ENCODE results near the gene PLG. TPM values are rescaled to one million over a fixed set of nuclear protein-coding genes. Genes with fewer than 3 reads are reported as not detected.
"Not testable (repeated sequence)": the region's sequence is repeated elsewhere in the genome, so short reads cannot be mapped to it uniquely, and the experiment has no call there.

PLG gene
- total and polyA plus RNA-seq, 2 donors (not counting 1 experiment from before 2014, with no cell fraction given), result not detected

DNA sequence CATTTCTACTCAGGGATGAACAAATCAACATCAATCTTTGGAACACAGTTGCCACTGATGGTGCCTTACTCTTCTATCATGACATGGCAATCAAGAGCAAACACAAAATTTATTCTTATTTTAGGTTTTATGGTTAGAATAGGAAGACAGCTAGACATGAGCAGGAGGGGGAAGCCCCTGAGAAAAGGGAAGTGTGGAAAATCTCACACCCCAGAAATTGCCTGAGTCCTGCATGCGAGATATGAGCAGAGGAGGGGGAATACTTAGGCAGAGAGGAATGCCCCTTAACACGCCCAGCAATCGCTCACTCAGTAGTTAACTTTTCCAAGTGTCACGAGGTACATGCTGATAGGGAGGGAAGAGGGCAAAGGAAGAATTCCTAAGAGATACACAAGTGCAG, 79.3 kb downstream of the PLG start:
- Histone ChIP-seq H3K9me3 (ENCODE audit: control insufficient read depth, insufficient read depth, low read depth, low read length) (no peaks in the 10 kb centered on the region), H4K20me1 (ENCODE audit: control insufficient read depth, extremely low read depth, insufficient read depth, low read length) (no peaks in the 10 kb centered on the region), H3K27ac (ENCODE audit: insufficient read depth, low read length) (no peak overlapping the region), H3K4me2 (ENCODE audit: extremely low read depth, insufficient read depth, low read length) (no peak overlapping the region), H3K36me3 (ENCODE audit: control insufficient read depth, insufficient read depth, low read length) (no peaks in the 10 kb centered on the region), H3K4me1 (ENCODE audit: control insufficient read depth, extremely low read depth, insufficient read depth, low read length) (no peaks in the 10 kb centered on the region), H3K9ac (ENCODE audit: insufficient read depth, low read length) (no peak overlapping the region), H2AFZ (ENCODE audit: low read length) (no peak overlapping the region), H3K27me3 (ENCODE audit: control insufficient read depth, insufficient read depth, low read length) (no peaks in the 10 kb centered on the region), H3K4me3 (replicated peaks in 1 of 4; ENCODE audit: control extremely low read depth in 1 of 4, insufficient read depth in 1 of 4, low read depth in 3 of 4, low read length in 4 of 4) (no peak overlapping the region), H3K79me2 (ENCODE audit: control insufficient read depth, insufficient read depth, low read length) (no peaks in the 10 kb centered on the region)
- no peak for DNase-seq (ENCODE audit: low read depth in 2 of 2)
- no peak for TF ChIP-seq EZH2 (IDR thresholded peaks at IDR 0.05; ENCODE audit: low read length, missing control alignments)
- TF ChIP-seq, protein P1, sequence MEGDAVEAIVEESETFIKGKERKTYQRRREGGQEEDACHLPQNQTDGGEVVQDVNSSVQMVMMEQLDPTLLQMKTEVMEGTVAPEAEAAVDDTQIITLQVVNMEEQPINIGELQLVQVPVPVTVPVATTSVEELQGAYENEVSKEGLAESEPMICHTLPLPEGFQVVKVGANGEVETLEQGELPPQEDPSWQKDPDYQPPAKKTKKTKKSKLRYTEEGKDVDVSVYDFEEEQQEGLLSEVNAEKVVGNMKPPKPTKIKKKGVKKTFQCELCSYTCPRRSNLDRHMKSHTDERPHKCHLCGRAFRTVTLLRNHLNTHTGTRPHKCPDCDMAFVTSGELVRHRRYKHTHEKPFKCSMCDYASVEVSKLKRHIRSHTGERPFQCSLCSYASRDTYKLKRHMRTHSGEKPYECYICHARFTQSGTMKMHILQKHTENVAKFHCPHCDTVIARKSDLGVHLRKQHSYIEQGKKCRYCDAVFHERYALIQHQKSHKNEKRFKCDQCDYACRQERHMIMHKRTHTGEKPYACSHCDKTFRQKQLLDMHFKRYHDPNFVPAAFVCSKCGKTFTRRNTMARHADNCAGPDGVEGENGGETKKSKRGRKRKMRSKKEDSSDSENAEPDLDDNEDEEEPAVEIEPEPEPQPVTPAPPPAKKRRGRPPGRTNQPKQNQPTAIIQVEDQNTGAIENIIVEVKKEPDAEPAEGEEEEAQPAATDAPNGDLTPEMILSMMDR (conservative IDR thresholded peaks at IDR 0.05 in 1 of 2, IDR thresholded peaks at IDR 0.05 in 1 of 2; ENCODE audit: low read depth in 1 of 2, low read length in 2 of 2), result no peak

DNA sequence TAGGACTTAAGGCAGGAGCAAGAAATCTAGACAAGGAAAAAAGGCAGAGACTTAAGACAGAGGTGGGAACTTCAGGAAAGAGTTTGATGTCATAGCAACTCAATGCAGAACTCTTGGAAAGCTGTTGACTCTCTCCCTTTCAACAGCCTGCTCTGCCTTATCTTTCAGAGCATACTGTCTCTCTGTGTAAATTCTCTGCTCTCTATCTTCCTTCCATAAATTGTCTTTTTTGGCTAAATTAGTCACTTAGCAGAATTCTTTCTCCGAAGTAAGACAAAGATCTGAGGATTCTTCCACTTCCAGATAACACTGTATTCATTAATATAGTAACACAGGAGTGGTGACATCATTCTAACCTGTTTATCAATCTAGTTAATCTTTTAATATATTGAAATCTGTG, 80.2 kb downstream of the PLG start:
- no peak overlapping the region for H3K4me2 ChIP-seq (ENCODE audit: extremely low read depth, insufficient read depth, low read length)
- H3K4me1 ChIP-seq (ENCODE audit: control insufficient read depth, extremely low read depth, insufficient read depth, low read length), result no peaks in the 10 kb centered on the region
- H3K9me3 ChIP-seq (ENCODE audit: control insufficient read depth, insufficient read depth, low read depth, low read length), result no peaks in the 10 kb centered on the region
- H3K4me3 ChIP-seq (replicated peaks in 1 of 4; ENCODE audit: control extremely low read depth in 1 of 4, insufficient read depth in 1 of 4, low read depth in 3 of 4, low read length in 4 of 4), result no peak overlapping the region
- no peak overlapping the region for H3K9ac ChIP-seq (ENCODE audit: insufficient read depth, low read length)
- H4K20me1 ChIP-seq (ENCODE audit: control insufficient read depth, extremely low read depth, insufficient read depth, low read length), result no peaks in the 10 kb centered on the region
- no peaks in the 10 kb centered on the region for H3K79me2 ChIP-seq (ENCODE audit: control insufficient read depth, insufficient read depth, low read length)
- H3K27me3 ChIP-seq (ENCODE audit: control insufficient read depth, insufficient read depth, low read length), result no peaks in the 10 kb centered on the region
- no peak for TF ChIP-seq EZH2 (IDR thresholded peaks at IDR 0.05; ENCODE audit: low read length, missing control alignments)
- TF ChIP-seq, protein P1 (conservative IDR thresholded peaks at IDR 0.05 in 1 of 2, IDR thresholded peaks at IDR 0.05 in 1 of 2; ENCODE audit: low read depth in 1 of 2, low read length in 2 of 2), result no peak
- no peaks in the 10 kb centered on the region for H3K36me3 ChIP-seq (ENCODE audit: control insufficient read depth, insufficient read depth, low read length)
- no peak for DNase-seq (ENCODE audit: low read depth in 2 of 2)
- no peak overlapping the region for H2AFZ ChIP-seq (ENCODE audit: low read length)
- no peak overlapping the region for H3K27ac ChIP-seq (ENCODE audit: insufficient read depth, low read length)

DNA sequence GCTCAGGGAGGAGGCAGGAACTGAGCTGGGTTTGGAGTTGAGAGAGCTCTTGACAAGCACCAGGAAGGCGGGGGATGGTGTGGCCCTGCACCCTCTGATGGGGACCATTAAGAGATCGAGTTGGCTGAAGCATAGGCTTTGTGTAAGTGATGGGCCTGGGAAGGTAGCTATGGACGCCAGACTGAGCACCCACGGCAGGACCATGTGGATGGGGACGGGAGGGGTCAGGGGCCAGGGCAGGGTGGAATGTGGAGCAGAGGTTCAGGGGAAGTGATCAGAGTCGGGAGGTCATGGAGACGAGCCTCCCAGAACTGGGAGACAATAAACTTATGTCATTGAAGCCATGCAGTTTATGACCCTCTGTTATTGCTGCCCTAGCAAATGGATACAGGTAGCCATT, 81.7 kb downstream of the PLG start:
- H3K27me3 ChIP-seq (ENCODE audit: control insufficient read depth, insufficient read depth, low read length), result no peaks in the 10 kb centered on the region
- no peak overlapping the region for H3K4me2 ChIP-seq (ENCODE audit: extremely low read depth, insufficient read depth, low read length)
- no peaks in the 10 kb centered on the region for H3K4me1 ChIP-seq (ENCODE audit: control insufficient read depth, extremely low read depth, insufficient read depth, low read length)

DNA sequence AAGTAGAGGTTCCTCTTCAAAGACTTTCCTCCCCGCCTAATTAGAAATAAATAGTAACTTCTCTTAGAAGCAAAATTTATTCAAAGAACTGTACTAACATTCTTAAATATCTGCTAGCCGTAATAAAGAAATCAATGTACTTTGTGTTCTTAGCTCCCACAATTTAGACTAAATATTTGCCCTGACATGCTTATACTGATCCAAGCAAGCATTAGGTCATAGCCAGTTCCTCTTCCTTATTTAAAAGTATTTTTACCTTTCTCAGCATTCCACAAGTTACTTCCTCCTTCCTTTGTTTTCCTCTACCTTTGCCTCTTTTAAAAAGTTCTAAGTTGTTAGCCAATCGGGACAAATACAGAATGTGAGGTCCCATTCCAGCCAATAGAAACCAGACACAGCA, 86.1 kb downstream of the PLG start:
- H3K27ac ChIP-seq (ENCODE audit: insufficient read depth, low read length); H3K36me3 ChIP-seq (ENCODE audit: control insufficient read depth, insufficient read depth, low read length); DNase-seq (ENCODE audit: low read depth in 2 of 2); H2AFZ ChIP-seq (ENCODE audit: low read length); H3K4me1 ChIP-seq (ENCODE audit: control insufficient read depth, extremely low read depth, insufficient read depth, low read length); H3K4me2 ChIP-seq (ENCODE audit: extremely low read depth, insufficient read depth, low read length); H3K4me3 ChIP-seq (replicated peaks in 1 of 4; ENCODE audit: control extremely low read depth in 1 of 4, insufficient read depth in 1 of 4, low read depth in 3 of 4, low read length in 4 of 4); H4K20me1 ChIP-seq (ENCODE audit: control insufficient read depth, extremely low read depth, insufficient read depth, low read length); H3K79me2 ChIP-seq (ENCODE audit: control insufficient read depth, insufficient read depth, low read length); H3K27me3 ChIP-seq (ENCODE audit: control insufficient read depth, insufficient read depth, low read length); H3K9ac ChIP-seq (ENCODE audit: insufficient read depth, low read length); H3K9me3 ChIP-seq (ENCODE audit: control insufficient read depth, insufficient read depth, low read depth, low read length): not testable (repeated sequence)

More for the DNA sequence above, 81.7 kb downstream of the PLG start:
- no peaks in the 10 kb centered on the region for H3K9me3 ChIP-seq (ENCODE audit: control insufficient read depth, insufficient read depth, low read depth, low read length)
- no peaks in the 10 kb centered on the region for H3K79me2 ChIP-seq (ENCODE audit: control insufficient read depth, insufficient read depth, low read length)
- TF ChIP-seq, protein P1 (conservative IDR thresholded peaks at IDR 0.05 in 1 of 2, IDR thresholded peaks at IDR 0.05 in 1 of 2; ENCODE audit: low read depth in 1 of 2, low read length in 2 of 2), result no peak
- TF ChIP-seq EZH2 (IDR thresholded peaks at IDR 0.05; ENCODE audit: low read length, missing control alignments), result no peak
- no peak overlapping the region for H2AFZ ChIP-seq (ENCODE audit: low read length)
- H3K9ac ChIP-seq (ENCODE audit: insufficient read depth, low read length), result no peak overlapping the region
- H4K20me1 ChIP-seq (ENCODE audit: control insufficient read depth, extremely low read depth, insufficient read depth, low read length), result no peaks in the 10 kb centered on the region
- no peak for DNase-seq (ENCODE audit: low read depth in 2 of 2)
- no peak overlapping the region for H3K27ac ChIP-seq (ENCODE audit: insufficient read depth, low read length)
- H3K4me3 ChIP-seq (replicated peaks in 1 of 4; ENCODE audit: control extremely low read depth in 1 of 4, insufficient read depth in 1 of 4, low read depth in 3 of 4, low read length in 4 of 4), result no peak overlapping the region
- no peaks in the 10 kb centered on the region for H3K36me3 ChIP-seq (ENCODE audit: control insufficient read depth, insufficient read depth, low read length)

All from fibroblast of lung (primary cell).